Measurements from ENCODE around the gene FXYD3. TPM values are rescaled to one million over a fixed set of nuclear protein-coding genes. Genes with fewer than 3 reads are reported as not detected.
A peak's percentile ranks its signal among the peaks of the same experiment; 100 is the strongest.

The FXYD3 gene, protein sequence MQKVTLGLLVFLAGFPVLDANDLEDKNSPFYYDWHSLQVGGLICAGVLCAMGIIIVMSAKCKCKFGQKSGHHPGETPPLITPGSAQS
- total RNA-seq, result not detected

DNA sequence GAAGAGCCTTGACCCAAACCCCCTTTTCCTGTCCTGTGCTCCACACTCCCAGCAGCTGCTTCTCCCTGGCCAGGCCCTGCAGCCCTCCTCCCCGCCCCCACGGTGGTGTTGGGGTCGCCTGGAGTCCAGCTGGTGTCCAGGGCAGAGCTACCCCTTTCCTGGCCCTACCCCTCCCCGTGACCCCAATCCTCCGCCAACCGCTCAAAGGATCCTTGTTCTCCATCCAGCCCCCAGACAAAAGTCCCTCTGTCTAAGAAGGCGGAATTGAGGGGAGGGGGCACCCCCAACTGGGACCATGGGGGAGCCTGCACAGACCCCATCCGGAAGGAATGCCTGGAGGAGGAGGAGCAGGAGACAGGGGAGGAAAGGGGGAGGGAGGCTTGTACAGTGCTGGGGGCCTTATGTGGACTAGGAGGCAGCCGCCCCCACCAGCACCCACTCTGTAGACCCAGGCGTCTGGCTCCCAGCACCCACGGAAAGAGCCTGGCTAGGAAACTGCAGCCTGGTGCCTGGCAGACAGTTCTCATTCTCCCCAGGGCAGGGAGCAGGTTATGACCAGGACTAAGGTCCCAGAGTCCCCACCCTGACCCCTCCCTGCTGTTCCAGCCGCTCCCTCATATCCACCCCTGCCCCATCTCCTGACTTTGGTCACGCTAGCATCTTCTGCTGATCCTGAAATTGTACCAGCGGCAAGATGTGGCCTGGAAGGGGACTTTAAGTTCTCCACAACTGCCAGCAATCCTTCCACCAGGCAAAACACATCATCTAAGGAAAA, at the start of gene FXYD3:
FXYD3 (plus strand) TSS at position 647 of the 775 bp plus-strand sequence. CDS start 3,554 bp downstream, outside the sequence.
- no peak within 1 kb of the TSS for H3K4me3 Mint-ChIP-seq
- H3K27ac Mint-ChIP-seq, result no peak within 1 kb of the TSS
- no peaks in the 10 kb centered on the region for H3K9me3 Mint-ChIP-seq
- no peaks in the 10 kb centered on the region for H3K27me3 Mint-ChIP-seq
- no peaks in the 10 kb centered on the region for H3K36me3 Mint-ChIP-seq (ENCODE audit: low read depth)
- ATAC-seq (replicated peaks), result no peak
- peaks cover 5% of the 10 kb centered on the region for H3K4me1 Mint-ChIP-seq

DNA sequence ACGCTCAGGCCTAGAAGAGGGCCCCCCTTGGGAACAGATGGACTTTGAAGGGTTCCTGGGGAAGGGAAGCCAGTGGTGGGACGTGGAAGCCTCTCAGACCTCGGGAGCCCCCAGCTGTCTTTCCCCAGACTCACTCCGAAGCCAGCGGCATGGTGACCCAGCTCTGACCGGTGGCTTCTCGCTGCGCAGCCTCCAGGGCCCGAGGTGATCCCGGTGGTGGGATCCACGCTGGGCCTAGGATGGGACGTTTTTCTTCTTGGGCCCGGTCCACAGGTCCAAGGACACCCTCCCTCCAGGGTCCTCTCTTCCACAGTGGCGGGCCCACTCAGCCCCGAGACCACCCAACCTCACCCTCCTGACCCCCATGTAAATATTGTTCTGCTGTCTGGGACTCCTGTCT, 49.5 kb upstream of the FXYD3 start:
- Mint-ChIP-seq H3K4me1 (no peaks in the 10 kb centered on the region), H3K36me3 (ENCODE audit: low read depth) (no peaks in the 10 kb centered on the region), H3K4me3 (no peak overlapping the region), H3K9me3 (no peaks in the 10 kb centered on the region), H3K27ac (no peak overlapping the region), H3K27me3 (no peaks in the 10 kb centered on the region)
- ATAC-seq (replicated peaks), result no peak

DNA sequence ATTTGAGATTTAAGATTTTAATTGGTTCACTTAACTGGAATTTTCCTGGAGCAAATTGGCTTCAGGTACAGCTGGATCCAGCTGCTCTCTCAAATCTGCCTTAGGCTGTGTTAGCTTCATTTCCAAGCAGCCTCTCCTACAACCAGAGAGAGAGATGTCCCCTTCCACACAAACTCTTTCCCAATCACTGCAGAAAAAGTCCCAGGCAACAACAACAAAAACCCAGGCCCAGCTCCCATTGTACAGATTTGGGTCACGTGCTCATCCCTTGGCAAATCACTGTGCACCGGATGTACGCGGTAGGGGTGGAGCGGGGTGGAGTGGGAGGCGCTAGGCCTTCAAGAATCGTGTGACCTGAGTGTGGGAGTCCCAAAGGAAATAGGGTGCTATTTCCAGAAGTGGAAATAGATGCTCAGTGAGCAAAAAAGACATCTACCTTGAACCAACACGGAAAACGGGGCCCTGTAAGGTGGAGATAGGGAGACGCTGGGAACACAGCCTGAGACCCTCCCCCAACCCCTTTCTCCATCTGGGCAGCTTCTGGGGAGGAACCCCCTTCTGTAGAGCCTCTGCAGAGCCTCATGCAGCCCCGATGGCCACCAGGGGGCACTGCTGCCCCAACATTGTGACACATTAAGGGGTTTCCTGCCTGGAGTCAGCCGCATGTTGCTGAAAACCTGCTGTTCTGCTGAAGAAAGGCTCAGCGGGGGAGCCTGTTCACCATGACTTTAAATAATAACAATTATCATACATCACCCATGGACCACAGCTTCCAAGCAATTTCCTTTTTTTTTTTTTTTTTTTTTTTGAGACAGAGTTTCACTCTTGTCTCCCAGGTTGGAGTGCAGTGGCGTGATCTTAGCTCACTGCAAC, 48.7 kb upstream of the FXYD3 start:
- no peaks in the 10 kb centered on the region for H3K36me3 Mint-ChIP-seq (ENCODE audit: low read depth)
- H3K27me3 Mint-ChIP-seq, result no peaks in the 10 kb centered on the region
- H3K4me3 Mint-ChIP-seq, result peak overlapping the region; percentile 69
- no peaks in the 10 kb centered on the region for H3K9me3 Mint-ChIP-seq
- ATAC-seq (replicated peaks), result peak; percentile 96
- H3K4me1 Mint-ChIP-seq, result no peaks in the 10 kb centered on the region
- H3K27ac Mint-ChIP-seq, result peak overlapping the region; percentile 84

DNA sequence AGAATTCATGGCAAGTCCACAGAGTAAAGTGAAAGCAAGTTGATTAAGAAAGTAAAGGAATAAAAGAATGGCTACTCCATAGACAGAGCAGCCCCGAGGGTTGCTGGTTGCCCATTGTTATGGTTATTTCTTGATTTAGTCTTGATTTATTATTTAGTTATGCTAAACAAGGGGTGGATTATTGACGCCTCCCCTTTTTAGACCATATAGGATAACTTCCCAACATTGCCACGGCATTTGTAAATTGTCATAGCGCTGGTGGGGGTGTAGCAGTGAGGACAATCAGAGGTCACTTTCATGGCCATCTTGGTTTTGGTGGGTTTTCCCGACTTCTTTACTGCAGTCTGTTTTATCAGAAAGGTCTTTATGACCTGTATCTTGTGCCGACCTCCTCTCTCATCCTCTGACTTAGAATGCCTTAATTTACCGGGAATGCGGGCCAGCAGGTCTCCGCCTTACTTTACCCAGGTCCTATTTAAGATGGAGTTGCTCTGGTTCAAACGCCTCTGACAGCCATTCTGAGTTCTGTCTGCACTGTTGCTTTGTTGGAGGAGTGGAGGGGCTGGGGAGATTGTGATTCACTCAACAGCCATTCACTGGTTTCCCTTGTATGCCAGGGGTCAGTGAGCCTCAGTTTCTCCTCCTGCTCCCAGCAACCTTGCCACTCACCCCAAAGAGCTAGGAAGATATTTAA, 46.5 kb upstream of the FXYD3 start:
- H3K36me3 Mint-ChIP-seq (ENCODE audit: low read depth), result no peaks in the 10 kb centered on the region
- H3K9me3 Mint-ChIP-seq, result no peaks in the 10 kb centered on the region
- H3K4me3 Mint-ChIP-seq, result no peak overlapping the region
- no peaks in the 10 kb centered on the region for H3K4me1 Mint-ChIP-seq
- ATAC-seq (replicated peaks), result no peak
- H3K27ac Mint-ChIP-seq, result no peak overlapping the region
- no peaks in the 10 kb centered on the region for H3K27me3 Mint-ChIP-seq

DNA sequence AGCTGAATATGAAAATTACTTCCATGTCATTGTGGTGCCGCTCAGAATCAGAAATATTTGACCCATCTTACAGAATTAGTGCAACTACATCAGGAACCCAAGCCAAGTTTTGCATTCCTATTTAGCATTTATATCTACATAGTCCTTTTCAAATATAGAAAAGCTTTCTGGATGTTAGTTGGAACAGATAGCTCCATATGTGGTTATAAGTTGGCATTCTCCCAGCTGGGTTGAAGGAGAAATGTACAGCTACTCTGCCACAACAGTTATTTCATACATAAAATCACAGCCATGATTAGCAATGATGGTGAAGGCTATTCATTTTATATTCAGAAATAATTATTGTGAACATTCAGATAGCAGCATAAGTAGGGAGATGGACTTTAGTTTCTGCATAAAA, 45.9 kb upstream of the FXYD3 start:
- Mint-ChIP-seq H3K4me3 (no peak overlapping the region), H3K9me3 (no peaks in the 10 kb centered on the region), H3K36me3 (ENCODE audit: low read depth) (no peaks in the 10 kb centered on the region), H3K4me1 (no peaks in the 10 kb centered on the region), H3K27me3 (no peaks in the 10 kb centered on the region), H3K27ac (no peak overlapping the region)
- no peak for ATAC-seq (replicated peaks)

DNA sequence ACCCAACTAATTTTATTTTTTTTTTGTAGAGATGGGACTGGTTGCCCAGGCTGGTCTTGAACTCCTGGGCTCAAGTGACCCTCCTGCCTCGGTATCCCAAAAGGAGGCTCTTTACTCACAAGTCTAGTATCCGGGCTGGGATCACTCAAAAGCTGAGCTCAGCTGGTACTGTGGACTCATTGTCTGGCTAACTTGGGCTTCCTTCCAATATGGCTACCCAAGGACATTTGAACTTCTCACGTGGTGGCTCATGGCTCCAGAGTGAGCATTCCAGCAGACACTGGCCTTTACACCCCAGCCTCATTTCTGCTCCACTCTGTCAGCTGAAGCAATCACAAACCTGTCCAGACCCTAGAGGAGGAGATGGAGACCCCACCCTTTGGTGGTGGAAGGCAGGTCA, 45.2 kb upstream of the FXYD3 start:
- no peak overlapping the region for H3K4me3 Mint-ChIP-seq
- no peak for ATAC-seq (replicated peaks)

DNA sequence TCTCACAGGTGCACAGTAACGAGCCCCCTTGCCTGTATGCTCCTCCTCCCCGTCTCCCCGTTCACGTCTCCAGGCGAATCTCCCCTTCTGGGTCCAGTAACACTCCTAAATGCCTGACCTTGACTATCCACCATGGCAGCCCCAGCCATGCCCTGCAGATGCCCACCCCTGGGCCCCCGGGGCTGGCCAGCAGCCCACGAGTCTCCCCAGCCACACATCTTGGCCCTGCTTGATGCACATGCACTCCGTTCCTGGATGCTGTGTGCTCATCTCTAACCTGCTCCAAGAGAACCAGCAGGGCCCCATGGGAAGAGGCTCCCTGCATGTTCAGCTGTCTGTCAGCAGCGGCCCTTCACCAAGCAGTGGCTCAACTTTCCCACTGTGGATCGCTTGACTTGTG, 42.1 kb upstream of the FXYD3 start:
- H3K4me3 Mint-ChIP-seq, result no peak overlapping the region
- no peak for ATAC-seq (replicated peaks)
- peaks cover 4% of the 10 kb centered on the region for H3K27me3 Mint-ChIP-seq
- H3K27ac Mint-ChIP-seq, result no peak overlapping the region
- H3K36me3 Mint-ChIP-seq (ENCODE audit: low read depth), result no peaks in the 10 kb centered on the region
- no peaks in the 10 kb centered on the region for H3K9me3 Mint-ChIP-seq
- peaks cover 5% of the 10 kb centered on the region for H3K4me1 Mint-ChIP-seq

More for the DNA sequence above, 45.2 kb upstream of the FXYD3 start:
- H3K4me1 Mint-ChIP-seq, result peaks cover 5% of the 10 kb centered on the region
- peaks cover 4% of the 10 kb centered on the region for H3K27me3 Mint-ChIP-seq
- no peaks in the 10 kb centered on the region for H3K36me3 Mint-ChIP-seq (ENCODE audit: low read depth)
- no peaks in the 10 kb centered on the region for H3K9me3 Mint-ChIP-seq
- no peak overlapping the region for H3K27ac Mint-ChIP-seq

DNA sequence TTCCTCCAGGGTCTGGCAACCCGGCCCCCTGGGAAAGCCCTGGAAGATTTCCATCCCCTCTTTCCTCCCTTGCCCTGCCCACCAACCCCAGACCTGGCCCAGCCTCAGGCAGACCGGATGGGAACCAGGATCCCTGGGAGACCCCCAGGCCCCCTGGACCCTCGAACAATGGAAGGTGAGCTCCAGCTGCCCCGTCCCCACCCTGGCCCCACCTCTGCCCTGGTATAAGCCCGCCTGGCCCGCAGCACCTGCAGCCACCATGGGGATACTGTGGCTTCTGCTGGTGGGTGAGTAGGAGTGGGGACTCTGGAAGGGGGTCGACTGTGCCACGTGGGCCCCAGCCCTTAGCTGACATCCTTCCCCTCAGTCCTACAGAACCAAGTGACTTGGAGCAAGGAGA, 41.7 kb upstream of the FXYD3 start:
- Mint-ChIP-seq H3K4me1 (peaks cover 5% of the 10 kb centered on the region), H3K27me3 (peaks cover 8% of the 10 kb centered on the region), H3K4me3 (no peak overlapping the region), H3K27ac (no peak overlapping the region), H3K9me3 (no peaks in the 10 kb centered on the region), H3K36me3 (ENCODE audit: low read depth) (no peaks in the 10 kb centered on the region)
- no peak for ATAC-seq (replicated peaks)

DNA sequence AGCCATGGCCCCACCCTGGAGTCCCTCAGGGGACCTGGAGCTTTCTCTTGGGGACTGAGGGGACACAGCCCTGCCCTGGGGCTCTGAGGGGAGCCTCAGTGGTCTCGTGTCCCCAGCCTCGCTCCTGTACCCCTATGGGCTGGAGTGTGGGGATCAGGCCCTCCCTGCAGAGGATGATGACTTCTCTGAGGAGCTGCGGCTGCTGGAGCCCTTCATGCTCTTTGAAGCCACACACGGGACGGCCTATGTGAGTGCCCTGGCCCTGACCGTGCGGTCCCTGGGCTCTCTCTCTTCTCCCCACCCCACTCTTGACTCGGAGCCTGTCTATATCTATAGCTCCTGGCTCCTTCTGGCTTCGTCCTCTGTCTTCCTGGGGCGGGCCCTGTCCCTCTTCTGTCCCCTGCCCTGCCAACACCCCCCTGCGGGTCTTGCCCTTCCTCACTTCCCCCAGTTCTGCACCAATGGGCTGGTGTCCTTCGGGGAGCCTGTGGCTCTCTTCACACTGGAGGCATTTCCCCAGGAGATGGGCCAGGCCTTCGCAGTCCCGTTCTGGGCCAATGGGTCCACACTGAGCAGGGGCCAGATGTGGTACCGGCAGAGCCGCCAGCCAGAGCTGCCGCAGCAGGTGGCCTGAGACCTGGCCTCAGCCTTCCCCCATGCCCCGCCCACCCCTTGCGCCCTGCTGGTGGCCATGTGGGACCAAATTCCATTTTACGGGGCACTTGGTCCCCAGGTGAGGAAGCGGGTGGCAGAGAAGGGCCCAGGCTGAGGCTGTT, 41.0 kb upstream of the FXYD3 start:
- Mint-ChIP-seq H3K9me3 (no peaks in the 10 kb centered on the region), H3K4me1 (peaks cover 5% of the 10 kb centered on the region), H3K27me3 (peaks cover 8% of the 10 kb centered on the region), H3K27ac (no peak overlapping the region), H3K4me3 (no peak overlapping the region), H3K36me3 (ENCODE audit: low read depth) (no peaks in the 10 kb centered on the region)
- no peak for ATAC-seq (replicated peaks)

DNA sequence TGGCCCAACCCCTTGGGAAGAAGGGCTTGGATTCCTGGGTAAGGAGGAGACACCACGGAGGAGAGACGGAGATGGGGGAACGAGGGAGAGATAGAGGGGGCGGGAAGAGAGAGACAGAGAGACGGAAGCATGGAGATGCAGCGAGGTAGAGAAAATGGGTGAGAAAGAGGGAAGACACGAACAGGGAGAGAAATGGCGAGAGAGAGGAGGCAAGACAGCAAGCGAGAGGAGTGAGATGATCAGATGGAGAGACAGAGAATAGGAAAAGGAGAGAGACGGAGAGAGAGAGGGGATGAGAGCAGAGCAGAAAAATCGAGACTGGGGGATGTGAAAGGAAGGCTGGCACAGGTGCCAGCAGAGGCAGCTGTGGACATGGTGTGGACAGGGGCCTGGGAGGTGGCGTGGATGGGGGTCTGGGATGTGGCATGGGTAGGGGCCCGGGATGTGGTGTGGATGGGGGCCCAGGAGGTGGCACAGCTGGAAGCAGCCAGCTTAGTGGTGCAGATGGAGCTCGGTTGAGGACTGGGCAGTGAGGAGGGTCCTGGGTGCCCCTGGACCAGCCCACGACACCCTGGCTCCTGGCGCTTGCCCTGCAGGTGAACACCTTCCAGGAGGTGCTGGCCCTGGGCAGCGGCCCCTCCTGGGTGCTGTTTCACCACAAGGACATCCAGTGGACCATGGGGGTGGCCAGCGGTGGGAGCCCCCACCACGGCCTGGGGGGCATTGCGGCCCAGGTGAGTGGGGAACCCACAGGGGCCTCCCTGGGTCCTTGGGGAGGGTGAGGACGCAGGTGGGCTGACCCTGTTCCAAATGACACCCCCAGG, 40.2 kb upstream of the FXYD3 start:
- Mint-ChIP-seq H3K4me3 (no peak overlapping the region), H3K9me3 (no peaks in the 10 kb centered on the region), H3K27me3 (peaks cover 8% of the 10 kb centered on the region), H3K36me3 (ENCODE audit: low read depth) (no peaks in the 10 kb centered on the region), H3K4me1 (peaks cover 5% of the 10 kb centered on the region), H3K27ac (no peak overlapping the region)
- no peak for ATAC-seq (replicated peaks)

DNA sequence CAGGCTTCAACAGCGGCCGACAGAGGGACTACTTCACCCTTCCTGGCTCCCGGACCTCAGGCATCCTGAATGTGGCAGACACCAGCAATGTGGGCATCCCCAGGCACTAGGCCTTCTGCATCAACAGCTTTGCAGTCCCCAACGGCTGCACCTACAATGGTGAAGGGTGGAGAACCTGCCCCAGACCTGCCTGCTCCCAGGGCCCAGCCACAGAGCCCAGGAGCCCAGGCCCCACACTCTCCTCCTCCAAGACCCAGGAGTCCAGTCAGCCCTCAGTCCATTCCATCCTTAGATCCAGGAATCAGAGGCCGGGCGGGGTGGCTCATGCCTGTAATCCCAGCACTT, 39.6 kb upstream of the FXYD3 start:
- Mint-ChIP-seq H3K4me1 (peaks cover 5% of the 10 kb centered on the region), H3K9me3 (no peaks in the 10 kb centered on the region), H3K36me3 (ENCODE audit: low read depth) (no peaks in the 10 kb centered on the region), H3K27me3 (peaks cover 8% of the 10 kb centered on the region), H3K4me3 (no peak overlapping the region), H3K27ac (no peak overlapping the region)
- no peak for ATAC-seq (replicated peaks)

DNA sequence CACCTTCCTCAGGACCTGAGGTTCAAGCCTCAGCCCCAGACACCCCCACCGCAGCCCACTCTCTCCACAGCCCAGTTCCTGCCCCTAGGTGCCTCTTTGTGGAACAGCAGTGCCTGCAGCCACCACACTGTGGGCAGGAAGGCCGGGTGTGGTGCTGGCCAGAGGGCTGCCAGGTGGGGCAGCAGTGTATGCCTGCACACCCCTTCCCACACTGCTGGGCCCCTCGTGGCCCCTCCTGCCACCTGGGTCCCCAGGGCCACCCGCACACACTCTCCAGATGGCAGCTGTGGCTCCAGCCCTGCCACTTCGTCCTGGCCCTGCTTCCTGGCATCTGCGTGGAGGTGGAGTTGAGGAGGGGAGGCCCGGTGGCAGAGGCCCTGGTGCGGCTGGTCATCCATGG, 39.0 kb upstream of the FXYD3 start:
- Mint-ChIP-seq H3K9me3 (no peaks in the 10 kb centered on the region), H3K27me3 (peaks cover 8% of the 10 kb centered on the region), H3K4me3 (no peak overlapping the region), H3K4me1 (peaks cover 5% of the 10 kb centered on the region), H3K36me3 (ENCODE audit: low read depth) (no peaks in the 10 kb centered on the region), H3K27ac (no peak overlapping the region)
- no peak for ATAC-seq (replicated peaks)

DNA sequence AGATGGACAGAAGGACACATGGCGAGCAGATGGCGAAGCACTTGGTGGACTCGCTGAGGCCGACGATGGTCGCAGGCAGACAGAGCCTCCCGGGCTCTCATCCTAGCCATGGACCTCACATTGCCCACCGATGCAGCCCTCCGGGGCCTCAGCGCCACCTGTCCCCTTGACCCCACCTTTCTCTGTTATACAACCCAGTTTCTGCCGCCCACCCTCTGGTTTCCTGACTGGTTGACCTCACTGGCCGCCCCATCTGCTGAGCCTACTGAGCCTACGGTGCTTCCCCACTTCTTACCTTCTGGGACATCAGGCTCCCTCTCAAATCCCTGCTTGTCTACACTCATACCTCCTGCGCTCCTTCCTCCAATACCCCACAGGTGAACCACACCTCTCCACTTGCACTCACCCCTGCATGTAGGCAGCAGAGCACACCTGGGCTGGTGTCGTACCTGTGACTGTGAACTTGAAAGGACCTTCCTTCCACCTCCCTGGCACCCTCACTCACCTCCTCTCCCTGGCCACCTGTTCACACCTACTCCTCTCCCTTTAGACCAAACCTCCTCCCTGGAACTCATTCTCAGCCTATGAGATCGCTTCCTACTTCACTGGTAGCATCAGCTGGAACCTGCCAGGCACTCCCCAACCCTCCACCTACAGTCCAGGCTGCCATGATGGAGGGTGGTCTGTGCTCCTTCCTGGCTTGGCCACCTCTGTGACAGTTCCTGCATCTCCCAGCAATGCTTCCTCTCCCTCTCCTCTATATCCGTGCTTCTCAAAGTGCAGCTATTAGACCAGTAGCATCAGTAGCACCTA, 38.0 kb upstream of the FXYD3 start:
- Mint-ChIP-seq H3K4me1 (peaks cover 5% of the 10 kb centered on the region), H3K4me3 (no peak overlapping the region), H3K36me3 (ENCODE audit: low read depth) (no peaks in the 10 kb centered on the region), H3K27me3 (peaks cover 8% of the 10 kb centered on the region), H3K27ac (no peak overlapping the region), H3K9me3 (no peaks in the 10 kb centered on the region)
- ATAC-seq (replicated peaks), result no peak

All from activated T-helper 17 cell treated with anti-CD3 and anti-CD28 coated beads, Interleukin-2, amount 50 U/mL, for 72 hours (primary cell).